T1000 (cell line): ENCODE results near the gene DUT.

Experiments
- DNase-seq: peaks from one replicate; lab custom pipeline; 2025; ENCODE audit warnings: mixed read lengths; lab: John Stamatoyannopoulos, UW

Gene DUT

DNA sequence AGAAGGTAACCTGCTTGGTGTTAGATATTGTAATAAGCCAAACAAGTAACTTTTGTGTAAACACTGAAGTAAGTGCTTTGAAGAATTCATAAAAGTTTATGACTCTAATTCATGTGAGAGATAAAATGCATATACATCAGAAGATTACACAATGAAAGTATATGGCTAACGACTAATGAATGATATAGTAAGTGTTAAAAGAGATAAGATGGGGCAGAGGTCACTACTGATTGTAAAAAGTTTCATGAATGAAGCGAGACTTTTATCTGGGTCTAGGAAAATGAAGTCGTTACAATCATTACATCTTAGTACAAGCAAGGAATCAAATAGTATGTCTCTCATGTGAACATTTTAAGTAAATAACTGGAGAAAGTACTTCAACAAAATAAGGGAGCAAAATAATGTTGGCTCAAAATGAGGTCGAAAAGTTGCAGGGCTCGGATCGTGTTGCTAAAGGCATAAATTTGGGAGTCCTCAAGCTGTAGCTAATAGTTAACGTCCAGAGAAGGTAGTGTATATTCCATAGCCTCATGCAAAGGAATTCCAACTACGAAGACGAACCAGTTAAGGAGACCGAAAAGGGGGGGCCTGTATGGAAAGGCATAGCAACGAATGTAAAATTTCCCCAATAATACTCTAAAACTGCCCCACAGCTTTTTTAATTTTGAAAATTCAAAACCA, 984 bp upstream of the DUT start:
- DNase-seq = no peak

DNA sequence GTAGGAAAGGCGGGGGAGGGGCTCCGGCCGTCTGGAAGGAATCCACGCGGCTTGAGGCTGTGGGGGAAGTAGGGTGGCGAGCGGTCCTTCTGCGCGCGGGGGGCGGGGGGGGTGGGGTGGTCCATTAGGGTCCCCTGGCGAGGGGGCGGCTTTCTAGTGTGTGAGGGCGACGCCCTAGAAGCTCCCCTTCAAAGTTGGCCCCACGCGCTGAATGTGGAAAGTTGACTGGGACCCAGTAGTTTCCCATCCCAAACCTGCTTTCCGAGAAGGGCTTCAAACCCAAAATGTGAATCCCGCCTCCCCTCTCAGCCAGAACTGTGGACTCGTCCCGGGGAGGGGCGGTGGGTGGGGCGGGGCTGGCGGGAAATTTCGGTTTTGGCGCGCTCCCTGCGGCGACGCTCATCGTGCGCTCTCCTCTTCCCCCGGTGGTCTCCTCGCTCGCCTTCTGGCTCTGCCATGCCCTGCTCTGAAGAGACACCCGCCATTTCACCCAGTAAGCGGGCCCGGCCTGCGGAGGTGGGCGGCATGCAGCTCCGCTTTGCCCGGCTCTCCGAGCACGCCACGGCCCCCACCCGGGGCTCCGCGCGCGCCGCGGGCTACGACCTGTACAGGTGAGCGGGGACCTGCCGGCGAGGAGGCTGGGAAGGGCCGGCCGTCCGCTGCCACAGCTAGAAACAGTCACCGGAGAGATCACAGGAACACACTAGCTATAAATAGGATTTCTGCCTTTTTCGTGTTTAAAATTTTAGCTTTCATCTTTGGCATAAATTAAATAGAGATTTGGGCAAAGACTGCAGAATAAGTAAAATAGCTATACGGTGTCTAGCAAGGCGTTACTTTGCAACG, 790 bp downstream of the DUT start:
- peak; percentile 73 for DNase-seq

GRCh38 chr15:48332642-48333034, 1.4 kb downstream of the DUT start:
- no peak for DNase-seq

- DNase-seq = no peak
These were observed 2.3 kb downstream of the DUT start for GRCh38 chr15:48333540-48333939.

GRCh38 chr15:48334260-48334659, 3.0 kb downstream of the DUT start:
- DNase-seq = no peak

- DNase-seq = no peak
These were observed 5.7 kb downstream of the DUT start for GRCh38 chr15:48336940-48337339.

DNA sequence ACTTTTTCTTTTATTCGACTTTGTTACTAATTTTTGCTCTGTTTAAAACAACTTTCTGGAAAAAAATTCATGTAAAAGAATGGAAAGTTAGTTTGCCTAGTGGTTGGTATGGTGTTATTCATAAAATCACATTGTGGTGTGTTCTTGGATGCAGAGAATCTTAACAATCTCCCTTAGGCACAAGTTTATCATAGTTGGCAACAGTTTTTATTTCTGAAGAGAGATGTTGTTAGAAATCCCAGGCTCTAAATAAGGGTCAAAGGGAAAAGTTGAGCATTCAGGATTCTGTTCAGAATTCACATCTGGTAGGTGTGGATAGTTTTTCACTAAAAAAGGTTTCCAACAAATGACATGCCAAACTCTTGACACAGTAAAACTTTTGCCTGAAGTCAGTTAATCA, 6.4 kb downstream of the DUT start:
- DNase-seq = no peak

- no peak for DNase-seq
These were observed 8.9 kb downstream of the DUT start for GRCh38 chr15:48340111-48340510.

DNA sequence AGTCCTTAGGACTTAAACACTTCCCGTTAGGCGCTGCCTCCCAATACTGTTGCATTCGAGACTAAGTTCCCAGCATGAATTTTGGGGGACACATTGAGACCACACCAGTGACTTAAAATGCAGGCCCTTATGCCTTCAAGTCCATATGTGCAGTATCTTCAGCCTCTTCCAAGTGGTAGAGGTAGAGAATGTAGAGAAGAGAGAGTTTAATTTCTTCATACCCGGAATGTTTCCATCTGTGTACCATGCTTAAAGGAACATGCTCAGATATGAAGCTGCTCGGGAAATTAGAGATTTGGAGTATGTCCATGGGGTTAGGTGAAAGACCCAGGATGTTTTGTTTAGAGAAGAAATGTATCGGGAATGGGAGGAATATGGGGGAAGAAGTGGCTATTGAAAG, 12.6 kb downstream of the DUT start:
- DNase-seq = no peak

DNA sequence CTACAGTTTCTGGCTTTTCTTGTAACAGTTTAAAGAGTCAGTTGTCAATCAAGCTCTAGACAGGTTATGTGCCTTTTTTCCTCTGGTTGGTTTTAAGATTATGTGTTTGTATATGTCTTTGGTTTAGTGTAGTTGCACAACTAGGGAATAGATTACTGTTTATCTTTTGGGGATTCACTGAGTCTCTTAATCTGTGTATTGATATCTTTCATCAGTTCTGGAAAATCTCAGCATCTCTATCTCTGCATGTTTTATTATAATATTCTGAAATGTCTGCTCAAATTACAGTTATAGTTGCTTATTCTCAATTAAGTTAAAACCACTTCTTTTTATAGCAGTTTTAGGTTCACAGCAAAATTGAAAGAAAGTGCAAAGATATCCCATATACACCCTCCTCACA, 14.3 kb downstream of the DUT start:
- no peak for DNase-seq

- peak; percentile 5 for DNase-seq
These were observed 21.3 kb downstream of the DUT start for GRCh38 chr15:48352474-48353072.

DNA sequence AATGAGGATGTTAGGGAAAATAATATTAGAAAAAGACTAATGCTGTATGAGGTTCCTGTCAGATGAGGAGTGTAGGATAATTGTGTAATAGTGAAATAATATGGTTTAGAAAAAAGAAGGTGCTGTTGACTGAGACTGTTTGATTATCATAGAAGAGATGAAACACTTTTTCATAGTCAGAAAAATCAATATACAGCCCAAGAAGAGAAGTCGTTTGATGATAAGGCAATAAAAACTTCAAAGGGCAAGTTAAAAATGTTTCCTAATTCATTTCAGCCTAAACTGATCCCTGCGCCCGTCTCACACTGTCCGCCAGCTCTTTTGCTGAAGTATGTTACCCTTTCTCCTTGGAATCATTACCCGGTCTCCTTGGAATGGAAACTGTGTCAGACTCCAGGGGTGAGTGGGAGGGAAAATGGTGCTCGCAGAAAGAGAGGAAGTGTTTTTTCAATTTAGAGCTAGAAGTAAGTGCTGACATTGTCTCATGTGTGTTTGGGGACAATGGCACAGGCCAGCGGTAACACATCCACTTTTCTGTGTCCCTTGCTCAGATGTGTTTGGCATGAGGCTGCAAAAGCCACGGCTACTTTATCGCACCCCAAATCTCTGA, 23.6 kb downstream of the DUT start:
- no peak for DNase-seq

- no peak for DNase-seq
These were observed 24.1 kb downstream of the DUT start for GRCh38 chr15:48355377-48355776.

GRCh38 chr15:48358229-48359152, 27.3 kb downstream of the DUT start:
- no peak for DNase-seq

DNA sequence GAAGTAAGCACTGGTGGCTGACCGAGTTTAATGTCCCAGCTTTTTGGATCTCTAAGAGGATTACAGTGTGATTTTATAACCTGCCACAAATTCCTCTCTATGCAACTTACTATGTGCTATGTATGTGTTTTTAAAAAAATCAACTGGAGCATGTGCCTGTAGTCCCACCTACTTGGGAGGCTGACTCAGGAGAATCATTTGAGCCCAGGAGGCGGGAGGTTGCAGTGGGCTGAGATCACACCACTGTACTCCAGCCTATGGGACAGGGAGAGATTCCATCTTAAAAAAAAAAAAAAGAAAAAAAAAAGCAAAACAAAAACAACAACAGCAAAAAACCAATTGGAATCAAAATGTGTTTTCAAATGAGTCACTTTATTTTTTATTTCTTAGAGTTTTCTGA, 29.6 kb downstream of the DUT start:
- peak; percentile 20 for DNase-seq

- DNase-seq = no peak
These were observed 30.5 kb downstream of the DUT start for GRCh38 chr15:48361685-48362084.

- DNase-seq = no peak
These were observed 32.2 kb downstream of the DUT start for GRCh38 chr15:48363474-48363873.

DNA sequence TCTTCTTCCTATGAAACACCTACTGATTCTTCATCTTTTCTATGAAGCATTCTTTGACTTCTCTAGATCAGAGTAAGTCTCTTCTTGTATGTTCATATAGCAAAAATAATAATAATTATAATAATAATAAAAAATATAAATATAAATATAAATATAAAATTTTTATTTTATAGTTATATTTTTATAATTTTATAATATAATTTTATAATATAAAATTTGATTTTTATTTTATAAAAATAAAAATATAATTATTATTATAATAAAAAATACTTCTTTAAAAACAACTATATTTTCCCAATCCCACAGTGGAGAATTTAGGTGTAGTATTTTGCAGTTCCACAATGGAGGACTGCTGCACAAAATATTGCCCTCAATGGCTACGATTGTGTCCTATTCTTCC, 34.3 kb downstream of the DUT start:
- no peak for DNase-seq

DNA sequence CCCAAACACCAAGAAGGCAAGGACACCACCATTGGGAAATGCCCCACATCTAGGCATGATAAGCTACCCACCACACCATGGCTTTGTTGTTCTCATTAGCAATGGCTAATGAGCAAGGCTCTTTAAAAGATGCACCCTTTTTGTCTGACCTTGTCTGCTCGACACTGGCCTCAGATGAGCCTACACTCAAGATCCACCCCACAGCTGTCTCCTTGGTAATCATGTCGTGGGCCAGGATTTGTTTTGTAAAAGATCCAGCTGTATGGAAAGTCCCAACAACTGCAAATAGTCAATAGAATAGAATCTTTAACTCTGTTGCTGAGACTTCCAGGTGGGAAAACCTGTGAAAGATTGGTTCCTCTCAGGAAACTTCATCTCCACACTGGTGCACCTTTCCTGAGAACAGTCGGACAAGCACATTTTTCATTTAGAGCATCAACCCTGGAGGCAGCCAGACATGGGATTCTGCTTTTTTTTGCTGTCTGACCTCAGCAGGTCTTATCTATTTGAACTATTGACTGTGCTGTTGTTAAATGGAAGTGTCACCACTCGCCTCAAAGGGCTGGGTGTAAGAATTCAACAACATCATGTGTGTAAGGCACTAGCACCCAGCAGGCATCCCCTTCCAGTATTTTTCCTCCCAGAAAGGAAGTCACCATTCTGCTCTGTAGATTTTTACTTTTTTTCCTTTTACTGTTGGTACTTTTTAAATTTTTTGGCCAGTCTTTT, 35.5 kb downstream of the DUT start:
- no peak for DNase-seq

DNA sequence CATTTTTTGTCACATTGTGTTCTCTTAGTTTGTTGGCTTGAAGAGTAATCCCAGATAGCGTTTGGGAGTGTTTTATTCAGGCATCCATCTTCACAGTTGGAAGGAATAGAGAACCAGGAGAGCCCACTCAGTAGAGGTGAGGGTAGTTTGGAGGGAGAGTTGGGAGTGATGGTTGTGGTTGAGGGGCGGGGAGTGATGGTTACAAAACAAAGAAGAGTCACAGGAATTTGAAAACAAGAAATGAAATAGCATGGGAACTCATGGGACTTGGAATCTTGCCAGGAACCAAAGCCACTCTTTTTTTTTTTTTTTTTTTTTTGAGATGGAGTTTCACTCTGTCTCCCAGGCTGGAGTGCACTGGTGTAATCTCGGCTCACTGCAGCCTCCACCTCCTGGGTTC, 36.3 kb downstream of the DUT start:
- DNase-seq = no peak

DNA sequence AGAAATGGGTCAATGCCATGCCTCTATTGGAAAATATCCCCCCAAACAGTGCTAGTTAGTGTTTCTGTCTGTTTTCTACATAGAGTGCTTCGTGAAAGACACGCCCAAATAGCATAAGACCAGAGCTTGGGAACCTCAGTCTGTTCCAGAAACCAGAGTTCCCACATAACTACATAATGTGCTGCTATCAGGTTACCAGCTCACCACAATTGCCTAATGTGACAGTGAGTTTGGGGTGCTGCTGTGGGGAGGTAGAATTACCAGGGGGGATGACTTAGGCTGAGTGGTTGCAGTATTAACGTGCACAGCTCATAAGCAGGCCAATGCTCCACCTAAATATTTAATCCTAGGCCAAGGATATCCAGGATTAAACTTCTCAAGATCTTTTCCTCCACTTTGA, 39.2 kb downstream of the DUT start:
- peak; percentile 31 for DNase-seq
